HG03064 (cell line): ENCODE measurements around the gene B3GALT6.

Experiments used
- ATAC-seq: cut with Tn5 transposase; IDR thresholded peaks from one replicate; pipeline ENCODE4 v1.9.1; 2021; ENCODE audit warnings: low read depth; ENCODE audit not compliant: unreplicated experiment

B3GALT6 gene

DNA sequence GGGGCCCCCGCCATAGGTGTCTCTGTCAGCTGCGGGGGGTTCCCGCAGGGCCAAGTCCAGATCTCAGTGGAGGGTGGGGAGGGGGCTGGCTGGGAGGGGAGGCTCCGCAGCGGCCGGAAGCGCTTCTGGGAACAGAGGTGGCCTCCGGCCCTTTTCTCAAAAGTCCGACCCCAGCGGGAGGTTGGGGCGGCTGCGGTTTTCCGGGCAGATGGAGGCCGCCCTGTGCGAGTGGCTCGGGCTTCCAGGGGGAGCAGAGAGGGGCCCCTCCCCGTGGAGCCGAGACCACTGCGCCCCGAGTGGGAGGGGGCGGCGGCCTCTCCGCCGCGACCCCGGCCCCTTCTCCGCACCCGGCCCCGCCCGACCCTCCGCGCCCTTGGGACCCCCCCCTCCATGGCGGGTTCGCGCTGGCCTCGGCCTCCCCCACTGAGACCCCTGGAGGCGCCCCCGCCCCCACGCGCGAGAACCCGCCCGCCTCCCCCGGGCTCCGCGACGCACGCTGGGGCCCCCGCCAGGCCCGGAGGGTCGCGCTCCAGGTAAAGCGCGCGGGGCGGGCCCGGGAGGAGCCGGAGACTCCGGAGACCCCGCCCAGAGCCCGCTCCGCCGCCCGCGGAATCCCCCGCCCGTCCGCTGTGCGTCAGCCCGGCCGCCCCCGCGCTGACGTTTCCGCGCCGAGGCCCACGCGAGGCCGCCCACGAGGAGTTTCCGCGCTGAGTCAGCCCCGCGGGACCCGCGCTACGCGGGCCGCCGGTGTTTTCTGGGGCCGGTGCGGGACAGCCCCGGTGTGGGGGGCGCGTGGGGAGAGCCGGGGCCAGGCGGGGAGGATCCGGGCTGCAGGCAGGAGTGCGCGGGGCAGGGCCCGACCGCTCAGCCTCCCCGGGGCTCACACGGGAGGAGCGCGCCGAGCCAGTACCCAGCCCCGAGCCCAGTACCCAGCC is 30.9 kb upstream of the B3GALT6 start:
- ATAC-seq: no peak

DNA sequence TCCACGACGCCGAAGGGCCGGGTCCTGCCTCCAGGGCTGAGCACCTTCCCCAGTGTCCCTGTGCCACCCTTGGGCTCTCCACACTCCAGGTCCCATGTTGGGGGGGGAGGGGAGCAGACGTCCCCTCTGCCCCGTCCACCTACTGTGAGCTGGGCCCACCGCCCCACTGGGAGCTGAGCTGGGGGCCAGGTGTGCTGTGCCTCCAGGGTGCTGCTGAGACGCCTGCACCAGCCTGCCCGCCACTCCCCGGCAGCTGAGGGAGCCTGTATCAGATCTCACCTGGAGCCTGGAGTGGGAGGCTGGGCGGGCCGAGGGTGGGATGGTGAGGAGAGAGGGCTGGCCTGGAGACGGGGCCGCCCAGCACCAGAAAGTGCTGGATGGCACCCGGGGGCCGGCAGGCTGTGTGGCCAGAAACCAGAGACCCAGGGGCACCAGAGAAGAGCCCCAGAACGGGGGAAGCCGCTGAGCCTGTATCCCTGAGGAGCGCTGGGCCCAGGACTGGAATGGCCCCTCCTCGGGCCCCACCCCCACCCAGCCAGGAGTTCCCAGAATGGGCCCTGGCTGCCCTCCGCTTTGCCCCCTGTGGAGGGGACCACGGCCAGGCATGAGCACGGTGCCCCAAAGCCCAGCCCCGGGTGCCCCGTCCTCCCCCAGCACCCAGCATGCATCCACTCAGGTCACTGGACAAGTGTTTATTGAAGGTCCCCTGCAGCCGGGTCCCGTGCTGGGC is 29.0 kb upstream of the B3GALT6 start:
- ATAC-seq: no peak

DNA sequence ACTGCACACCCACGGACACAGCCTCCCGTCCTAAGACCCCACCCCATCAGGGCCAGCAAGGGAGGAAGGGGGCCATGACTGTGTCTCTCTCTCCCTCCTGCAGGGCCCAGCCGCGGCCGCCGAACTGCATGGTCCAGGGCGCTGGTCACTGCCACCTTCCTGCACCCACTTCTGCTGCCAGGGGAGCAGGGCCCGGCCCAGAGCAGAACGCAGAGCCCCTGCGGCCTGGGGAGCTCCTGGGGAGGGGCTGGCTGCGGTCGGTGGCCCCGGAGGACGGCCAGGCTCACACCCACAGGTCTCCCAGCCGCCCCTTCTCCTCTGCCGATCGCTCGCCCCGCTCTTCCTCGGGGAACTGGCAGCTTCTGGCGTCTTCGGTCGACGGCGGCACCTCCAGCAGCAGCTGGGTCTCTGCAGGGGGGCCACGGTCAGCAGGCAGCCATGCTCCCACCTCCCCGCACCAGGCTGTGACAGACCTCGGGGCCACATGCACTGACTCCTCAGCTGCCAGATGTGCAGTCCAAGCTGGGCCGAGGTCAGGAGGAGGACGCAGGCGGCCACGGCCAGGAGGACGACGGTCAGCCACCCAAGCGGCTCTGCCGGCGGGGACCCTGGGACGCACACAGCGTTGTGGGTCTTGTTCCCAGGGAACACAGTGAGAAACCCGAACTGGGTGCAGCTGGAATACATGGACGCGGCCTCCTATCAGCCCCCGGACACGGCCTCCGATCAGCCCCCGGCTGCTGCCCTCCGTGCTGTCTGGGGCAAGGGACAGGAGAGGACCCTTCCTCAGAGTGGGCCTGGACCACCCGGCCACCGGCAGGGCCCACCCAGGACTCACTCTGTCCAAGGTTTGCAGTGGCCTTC is 28.2 kb upstream of the B3GALT6 start:
- no peak for ATAC-seq

DNA sequence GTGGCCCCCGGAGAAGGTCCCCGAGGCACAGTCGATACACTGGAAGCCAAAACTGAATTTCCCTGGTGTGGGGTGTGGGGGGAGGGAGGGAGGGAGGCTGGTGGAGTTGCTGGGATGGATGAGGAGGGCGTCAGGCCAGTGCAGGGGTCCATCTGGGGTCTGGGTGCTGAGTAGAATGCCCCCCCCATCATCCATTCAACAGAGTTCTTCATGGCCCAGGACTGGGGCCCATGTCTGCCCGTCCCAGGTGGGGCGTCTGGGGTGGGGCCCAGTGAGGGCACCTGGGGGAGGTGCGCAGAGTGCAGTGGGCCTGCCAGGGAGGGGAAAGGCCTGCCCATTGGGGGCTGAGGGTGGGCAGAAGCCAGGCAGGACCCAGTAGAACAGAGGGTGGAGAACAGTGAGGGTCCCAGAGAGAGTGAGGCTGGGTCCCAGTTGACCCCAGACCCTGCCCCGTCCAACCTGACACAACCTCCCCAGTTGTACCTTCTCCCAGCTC is 27.6 kb upstream of the B3GALT6 start:
- ATAC-seq: no peak

DNA sequence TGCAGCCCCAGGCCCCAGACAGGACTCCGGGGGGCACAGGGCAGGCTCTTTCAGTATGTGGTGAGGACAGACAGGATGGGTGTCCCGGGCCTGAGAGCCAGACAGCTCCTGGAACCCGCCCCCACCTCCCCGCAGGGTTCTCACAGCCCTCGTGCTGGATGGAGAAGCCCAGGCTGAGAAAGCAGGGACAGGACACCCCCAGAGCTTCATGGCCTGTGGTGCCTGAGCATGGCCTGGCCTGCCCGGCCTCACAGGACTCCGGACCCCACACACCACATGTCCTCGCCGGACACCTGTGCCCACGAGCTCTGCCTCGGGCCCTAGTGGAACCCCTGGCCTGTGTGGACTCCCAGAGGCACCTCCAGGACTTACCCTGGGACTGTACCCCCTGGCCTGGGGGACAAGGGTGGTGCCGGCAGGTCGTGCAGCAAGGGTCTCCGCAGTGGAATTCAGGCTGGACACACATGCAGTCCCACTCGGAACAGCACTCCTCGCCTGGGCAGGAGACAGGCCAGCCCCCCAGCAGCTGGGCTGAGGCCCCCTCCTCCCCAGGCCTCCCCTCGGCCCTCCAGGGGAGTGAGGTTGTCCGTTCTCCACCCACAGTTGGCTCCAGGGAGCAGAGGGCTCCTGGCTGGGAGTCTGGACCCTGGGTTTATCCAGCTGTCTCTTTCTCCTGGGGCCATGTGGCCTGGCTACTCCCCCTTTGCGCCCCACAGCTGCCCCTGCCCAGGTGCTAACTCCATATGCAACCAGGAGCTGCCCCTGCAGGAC is 26.9 kb upstream of the B3GALT6 start:
- ATAC-seq: no peak

DNA sequence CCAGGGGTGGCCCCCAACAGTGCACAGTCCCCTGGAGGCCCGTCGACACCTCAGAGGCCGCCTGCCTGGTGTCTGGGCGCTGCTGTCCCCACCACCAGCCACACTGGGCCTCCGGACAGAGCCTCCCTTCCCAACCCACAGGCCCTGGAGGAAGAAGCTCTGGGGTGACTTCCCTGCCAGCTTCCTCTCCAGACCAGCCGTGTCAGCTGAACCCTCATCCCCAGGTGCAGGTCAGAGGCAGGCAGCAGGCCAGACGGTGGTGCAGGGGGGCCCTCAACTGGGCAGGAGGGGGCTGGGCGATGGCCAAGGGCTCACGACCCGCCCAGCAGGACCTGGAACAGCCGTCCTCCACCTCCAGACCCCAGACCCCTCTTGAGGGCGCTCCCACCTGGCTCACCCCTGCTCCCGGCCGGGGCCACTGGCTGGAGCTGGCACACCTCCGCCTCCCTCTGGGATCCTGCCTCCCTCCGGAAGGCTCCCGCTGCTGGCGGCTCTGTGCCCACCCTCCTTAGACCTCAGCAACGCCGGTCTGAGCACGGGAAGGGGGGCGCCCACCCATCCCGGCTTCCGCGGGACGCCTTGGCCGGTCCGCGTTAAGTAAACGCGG is 26.2 kb upstream of the B3GALT6 start:
- ATAC-seq: no peak

DNA sequence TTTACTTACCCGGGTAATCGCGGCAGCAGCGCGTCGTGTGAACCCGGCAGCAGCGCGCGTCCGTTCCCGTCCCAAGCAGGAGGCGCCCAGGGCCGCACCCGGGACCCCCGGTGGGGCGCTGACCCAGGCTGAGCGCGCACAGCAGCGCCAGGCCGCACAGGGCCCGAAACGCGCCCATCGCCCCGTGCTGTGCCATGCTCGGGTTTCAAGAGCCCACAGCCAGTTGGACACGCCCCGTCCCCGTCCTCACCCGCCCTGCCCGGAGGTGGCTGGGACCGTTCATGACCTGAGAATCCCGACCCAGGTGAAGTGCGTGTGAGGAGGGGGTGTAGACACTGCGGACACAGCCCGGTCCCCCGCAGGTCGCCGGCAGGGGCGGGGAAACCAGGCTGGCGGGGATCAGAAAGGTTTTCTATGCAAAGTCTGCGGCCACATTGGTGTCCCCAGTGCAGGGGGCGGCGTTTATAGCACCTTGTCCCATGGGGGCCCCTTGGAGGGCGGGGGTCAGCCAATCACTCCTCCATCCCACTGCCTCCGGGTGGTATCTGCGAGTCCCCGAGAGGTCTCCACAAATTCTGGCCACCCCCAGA is 25.6 kb upstream of the B3GALT6 start, which contains the start of gene TNFRSF18:
Gene TNFRSF18 (minus strand): TSS at position 217 of the 590 bp plus-strand sequence. CDS start 21 bp downstream, at position 196.
- no peak for ATAC-seq

DNA sequence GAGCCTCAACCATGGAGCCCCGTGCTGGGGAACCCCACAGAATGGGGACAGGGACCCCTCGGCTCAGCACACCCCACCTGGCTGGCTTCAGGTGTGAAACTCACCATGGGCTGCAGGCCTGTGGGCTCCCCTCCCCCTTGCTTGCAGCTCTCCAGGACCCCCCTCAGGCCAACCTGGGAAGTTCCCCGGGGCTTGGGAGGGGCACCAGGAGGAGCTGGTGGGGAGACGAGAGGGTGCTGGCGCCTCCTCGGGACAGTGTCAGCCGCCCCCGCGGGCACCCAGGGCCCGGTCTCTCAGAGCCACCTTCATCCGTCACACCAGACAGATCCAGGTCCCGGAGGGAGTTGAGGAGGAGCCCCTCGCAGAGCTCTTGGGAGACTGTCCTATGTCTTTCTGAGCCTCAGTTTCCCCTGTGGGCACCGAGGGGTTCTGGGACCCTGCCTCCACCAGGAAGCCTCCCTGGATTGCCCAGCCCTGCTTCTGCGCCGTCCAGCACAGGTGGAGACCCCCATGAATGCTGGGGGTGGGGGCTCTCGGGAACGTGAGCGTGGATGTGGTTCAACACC is 25.0 kb upstream of the B3GALT6 start:
- no peak for ATAC-seq

DNA sequence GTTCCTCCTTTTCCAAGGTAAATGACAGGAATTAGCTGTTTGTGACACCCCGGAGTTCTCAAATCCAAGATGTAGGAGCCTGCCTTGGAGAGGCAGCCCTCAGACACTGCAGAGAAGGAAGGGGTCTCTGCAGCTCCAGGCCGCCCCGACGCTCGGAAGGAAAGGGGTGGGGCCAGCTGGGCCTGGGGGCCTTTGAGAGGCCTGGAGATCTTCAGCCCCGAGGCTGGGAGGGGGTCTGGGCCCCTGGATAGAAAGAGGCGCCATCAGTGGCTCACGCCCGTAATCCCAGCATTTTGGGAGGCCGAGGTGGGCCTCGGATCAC is 24.5 kb upstream of the B3GALT6 start:
- ATAC-seq: no peak

DNA sequence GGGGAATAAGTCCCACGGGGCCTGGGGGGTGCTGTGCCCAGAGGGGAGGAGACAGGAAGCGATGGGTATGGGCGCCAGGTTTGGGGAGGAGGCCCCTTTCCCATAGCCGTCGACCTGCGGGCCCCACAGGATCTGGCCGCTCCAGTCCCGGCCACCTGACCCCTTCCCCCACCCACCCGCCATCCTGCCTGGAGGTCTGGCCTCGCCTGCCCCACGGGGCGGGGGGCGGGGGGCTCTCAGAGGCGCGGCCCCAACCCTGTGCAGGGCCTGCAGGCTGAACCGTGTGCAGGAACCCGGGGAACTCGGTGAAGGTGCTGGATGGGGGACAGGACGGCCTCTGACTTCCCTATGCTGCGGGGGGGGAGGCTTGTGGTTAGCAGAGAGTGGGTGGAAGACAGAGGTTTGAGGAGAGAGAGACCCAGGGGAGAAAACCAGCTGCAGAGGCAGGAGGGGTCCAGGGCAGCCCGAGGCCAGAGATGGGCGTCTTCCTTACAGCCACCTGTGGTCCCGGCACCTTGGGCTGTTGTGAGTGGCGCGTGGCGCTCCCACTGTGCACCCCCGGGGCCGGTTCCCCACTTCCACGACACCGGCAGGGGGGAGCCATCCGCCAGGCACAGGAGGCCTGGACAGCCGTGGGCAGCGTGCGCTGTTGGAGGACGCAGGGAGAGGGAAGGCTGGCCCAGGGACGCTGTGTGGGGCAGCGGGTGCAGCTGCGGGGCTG is 23.2 kb upstream of the B3GALT6 start:
- ATAC-seq: no peak

DNA sequence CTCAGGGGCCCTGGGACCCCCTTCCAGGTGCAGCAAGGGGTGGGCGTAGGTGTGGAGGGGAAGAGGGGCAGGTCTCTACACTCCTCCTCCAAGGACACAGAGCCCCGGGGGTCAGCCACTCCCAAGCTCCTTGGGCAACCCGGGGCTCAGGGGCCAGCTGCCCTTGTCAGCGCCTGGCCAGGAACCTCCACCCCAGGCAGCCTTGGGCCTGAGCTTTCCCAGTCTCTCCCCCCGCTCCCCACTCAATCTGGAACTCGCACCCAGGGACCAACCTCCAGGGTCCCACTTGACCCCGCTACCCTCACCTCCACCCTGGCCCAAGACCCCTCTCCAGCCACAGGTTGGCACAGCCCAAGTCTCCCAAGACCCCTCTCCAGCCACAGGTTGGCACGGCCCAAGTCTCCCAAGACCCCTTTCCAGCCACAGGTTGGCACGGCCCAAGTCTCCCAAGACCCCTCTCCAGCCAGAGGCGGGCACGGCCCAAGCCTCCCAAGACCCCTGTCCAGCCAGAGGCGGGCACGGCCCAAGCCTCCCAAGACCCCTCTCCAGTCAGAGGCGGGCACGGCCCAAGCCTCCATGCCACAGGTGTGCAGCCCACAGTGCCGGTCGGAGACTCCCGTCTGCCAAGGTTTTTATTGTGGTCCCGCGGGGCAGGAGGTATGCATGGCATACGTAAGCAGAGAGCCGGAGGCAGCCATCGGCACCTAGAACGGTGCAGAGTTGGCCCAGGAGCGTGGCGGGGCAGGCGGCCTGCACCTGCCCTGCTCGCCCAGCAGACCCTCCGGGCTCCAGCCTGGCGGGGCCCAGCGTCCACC is 21.1 kb upstream of the B3GALT6 start:
- ATAC-seq: no peak

DNA sequence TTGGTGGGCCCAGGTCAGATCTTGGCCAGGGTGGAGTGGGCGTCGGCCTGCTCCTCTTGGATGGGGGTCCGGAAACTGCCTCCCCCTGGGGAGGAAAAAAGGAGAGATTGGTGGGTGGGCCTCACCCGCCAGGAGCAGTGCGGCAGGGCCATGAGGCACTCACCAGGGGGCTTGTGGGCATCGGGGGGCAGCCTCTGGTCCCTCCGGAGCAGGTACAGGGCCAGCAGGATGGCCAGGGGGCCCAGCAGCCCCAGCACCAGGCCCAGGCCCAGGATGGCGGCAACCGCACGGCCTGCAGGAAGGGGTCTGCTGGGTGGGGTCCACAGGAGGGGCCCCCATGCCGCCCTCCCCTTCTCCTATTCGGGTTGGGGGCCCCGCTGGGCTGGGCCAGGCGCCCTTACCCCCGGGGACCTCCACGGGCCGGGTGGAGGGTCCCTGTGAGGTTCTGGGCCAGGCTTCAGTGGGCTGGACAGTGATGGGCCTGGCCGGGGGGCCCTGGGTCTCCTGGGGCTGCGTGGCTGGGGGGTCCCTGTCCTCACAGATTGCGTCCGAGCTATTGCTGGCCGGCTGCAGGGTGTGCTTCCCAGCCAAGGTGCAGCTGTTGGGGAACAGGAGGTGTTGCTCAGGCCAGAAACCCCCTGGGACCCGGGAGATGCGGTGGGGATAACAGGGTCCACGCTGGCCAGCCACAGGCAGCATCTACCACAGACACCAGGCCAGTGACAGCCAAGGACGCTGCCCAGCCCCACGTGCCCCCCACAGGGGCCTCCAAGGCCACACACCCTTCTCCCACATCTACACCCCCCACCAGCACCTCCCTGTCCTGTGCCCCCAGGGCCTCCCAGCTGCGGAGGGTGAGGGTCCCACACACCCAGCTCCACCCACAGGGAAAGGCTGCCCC is 20.2 kb upstream of the B3GALT6 start:
- no peak for ATAC-seq

DNA sequence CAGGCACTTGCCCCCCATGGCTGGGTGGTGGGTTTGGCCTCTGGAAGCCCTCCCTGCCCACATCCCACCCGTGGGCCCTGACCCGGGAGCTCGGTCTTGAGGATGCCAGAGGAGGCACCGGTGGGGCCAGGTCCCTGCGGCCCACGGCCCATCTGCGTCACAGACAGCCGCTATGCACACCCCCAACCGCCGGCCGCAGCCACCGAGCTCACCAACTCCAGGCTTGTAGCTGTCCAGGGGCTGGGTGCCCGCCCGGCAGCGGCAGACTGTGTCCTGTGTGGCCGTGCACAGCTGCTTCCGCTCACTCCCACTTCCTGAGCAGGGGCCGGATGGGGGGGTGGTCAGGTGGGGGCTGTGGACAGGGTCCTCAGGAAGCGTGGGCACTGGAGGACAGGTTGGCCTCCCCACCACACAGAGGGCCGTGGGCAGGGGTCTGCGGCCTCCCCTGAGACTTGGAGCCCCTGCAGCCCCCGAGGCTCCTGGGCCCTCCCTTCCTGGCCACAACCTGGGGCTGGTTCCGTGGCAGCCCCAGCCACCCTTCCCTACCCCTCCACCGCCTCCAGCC is 19.2 kb upstream of the B3GALT6 start:
- ATAC-seq: no peak

DNA sequence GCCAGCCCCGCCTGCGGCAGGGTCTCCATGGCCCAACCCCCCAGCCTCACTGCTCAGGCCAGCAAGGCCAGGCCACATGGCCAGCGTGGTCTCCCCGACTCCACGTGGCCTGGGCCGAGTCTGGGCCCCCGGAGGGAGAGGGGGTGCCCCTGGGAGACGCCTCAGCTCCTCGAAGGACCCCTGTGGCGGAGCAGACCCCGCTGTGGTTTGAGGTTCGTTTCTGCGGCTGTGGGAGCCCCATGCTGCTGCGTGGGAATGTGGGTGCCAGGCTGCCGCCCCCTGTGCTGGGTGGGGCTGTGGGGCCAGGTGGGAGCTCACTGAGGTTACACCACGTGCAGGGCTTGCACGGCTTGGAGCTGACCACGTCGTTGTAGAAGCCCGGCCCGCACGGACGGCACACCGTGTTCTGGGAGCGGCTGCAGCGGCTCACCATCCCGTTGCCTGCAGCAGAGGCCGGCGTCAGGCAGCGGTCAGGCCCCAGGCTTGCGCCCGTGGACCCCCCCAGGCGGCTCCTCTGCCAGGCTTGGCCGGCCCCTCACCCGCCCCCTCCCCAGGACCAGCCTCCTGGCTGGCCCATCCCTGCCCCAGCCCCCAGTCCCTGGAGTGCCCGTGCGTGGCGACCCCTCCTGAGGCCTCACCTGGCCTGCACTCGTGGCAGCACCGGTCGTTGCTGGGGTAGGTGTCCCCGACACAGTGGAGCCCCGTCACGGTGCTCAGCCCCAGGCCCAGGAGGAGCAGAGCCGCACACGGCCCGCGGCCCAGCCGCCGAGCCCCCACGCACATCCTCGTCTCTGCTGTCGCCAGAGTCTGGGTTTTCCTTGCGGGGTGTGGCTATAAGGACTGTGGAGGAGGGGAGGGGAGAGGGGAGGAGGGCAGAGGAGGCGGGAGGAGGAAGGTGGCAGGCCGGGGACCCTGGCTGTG is 18.4 kb upstream of the B3GALT6 start, which contains the start of gene TNFRSF4:
Gene TNFRSF4 (minus strand): TSS at position 809 of the 921 bp plus-strand sequence. CDS start 26 bp downstream, at position 783.
- no peak for ATAC-seq
